HG02973 (cell line): ENCODE data around the gene TMEM176A.

ENCODE experiments used
- ATAC-seq: cut with Tn5 transposase; IDR thresholded peaks from one replicate; pipeline ENCODE4 v1.9.1; 2021; ENCODE audit warnings: moderate library complexity; ENCODE audit not compliant: unreplicated experiment

TMEM176A gene

DNA sequence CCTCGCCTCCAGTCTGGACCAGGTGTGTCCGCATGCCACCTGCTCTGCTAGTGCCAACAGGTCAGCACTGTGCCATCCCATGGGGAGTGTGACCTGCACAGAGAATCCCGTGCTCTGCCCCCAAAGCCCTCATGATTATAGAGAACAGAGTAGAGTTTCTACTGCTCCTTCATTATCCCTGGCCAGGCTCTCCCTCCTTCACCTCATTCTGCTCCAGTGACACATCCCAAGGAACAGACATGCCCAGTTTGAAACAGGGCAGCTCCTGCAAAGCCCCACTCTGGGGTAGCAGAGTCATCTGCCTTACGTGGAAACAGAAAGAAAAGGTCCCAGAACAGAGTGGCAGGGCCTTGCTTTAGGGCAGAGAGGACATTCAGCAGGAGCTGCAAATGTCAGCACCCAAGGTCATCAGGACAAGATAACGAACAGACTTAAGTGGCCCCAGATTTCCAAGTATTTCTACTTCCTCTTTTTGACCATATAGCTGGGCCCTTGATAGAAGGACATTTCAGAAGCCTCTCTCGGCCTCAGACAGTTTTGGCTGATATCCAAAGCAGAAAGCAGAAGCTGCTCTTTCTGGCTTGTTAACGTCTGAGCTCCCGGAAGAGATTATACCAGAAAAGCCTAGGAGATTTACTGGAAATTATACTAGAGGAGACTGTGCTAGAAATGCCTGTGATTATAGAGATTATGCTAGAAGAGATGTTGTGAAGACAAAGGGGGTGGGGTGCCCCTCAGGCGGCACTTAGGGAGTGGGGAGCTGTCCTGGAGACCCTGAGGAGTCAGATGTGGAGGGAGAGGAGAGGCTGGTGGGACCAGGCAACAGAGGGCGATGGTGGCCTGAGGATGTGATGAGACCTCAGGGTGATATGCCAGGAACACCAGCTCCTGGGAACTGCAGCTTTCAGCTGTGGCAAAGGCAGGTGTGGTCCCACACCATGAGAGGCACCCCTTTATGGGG is 13.0 kb upstream of the TMEM176A start:
- no peak for ATAC-seq

DNA sequence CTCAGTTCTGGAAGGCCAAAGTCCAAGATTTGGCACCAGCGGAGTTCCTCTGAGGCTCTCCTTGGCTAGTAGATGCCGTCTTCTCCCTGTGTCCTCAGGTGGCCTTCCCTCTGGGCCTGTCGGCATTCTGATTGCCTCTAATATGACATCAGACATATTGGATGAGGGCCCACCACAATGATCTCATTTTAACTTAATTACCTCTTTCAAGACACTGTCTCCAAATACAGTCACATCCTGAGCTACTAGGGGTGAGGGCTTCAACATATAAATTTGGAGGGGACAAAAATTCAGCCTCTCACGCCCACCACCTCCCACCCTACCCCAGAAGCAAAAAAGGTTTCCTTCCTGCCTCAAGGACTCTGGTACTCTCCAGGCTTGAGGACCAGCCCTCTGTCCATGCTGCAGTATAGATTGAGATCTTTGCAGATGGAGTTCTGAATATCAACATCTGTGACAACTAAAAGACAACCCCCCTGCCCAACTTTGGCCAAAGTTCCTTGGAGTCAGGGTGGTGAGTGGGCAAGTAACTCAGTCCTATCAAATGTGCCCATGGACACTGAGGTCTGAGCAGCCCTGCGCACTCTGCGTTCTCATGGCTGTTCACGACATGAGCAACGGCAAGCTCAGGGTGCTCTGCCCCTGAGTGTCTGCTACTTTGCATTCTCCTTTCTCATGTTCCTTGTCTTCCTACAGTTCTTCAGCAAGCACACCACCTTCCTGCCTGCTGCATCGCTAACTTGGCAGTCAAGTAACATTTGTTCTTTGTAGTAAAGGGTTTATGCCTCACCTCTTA is 11.9 kb upstream of the TMEM176A start:
- no peak for ATAC-seq

DNA sequence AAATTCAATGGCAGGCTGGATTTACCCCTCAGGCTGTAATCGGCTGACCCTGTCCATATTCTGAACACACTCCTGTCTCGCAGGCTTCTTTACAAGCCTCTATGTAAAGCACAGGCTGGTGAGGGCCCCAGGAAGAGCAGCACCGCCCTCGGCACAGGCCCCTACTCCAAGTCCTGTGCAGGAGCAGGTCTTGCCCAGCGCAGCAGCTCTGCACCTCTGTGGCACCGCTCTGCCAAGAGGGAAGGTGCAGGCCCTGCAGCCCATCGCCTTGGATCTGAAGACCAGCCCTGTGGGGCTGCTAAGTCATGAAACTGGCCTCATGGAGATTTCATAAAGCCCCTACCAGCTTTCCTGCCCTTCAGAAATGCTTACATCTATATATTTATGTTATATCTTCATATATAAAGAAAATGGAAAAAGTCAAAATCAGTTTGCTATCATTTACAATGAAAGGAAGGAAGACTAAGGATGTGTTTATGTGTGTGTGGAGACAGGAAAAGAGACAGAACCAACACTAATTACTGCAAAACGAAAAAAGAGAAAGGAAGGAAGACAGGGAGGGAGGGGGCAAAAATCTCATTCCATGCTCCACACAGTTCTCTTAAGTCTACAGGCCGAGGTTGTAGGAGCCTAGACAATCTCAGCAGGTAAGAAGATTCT is 10.0 kb upstream of the TMEM176A start:
- ATAC-seq: no peak

DNA sequence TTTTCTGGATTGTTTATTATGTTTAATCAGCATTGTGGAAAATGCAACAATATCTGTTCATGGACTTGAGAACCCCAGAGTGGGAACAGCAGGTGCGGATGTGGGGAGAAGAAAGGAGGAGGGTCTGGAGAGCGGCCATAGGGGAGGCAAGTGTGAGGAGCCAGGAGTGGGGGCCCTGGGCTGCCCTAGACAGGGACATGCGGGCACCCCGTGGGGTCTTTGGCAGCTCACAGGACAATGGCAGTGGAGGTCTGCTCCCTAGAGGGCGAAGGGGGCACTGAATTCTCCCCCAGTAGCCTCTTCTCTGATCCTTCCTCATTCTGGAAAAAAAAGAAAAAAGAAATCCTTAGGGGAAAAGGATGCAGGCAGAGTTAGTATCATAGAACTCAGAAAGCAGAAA is 9.3 kb upstream of the TMEM176A start:
- ATAC-seq: no peak

DNA sequence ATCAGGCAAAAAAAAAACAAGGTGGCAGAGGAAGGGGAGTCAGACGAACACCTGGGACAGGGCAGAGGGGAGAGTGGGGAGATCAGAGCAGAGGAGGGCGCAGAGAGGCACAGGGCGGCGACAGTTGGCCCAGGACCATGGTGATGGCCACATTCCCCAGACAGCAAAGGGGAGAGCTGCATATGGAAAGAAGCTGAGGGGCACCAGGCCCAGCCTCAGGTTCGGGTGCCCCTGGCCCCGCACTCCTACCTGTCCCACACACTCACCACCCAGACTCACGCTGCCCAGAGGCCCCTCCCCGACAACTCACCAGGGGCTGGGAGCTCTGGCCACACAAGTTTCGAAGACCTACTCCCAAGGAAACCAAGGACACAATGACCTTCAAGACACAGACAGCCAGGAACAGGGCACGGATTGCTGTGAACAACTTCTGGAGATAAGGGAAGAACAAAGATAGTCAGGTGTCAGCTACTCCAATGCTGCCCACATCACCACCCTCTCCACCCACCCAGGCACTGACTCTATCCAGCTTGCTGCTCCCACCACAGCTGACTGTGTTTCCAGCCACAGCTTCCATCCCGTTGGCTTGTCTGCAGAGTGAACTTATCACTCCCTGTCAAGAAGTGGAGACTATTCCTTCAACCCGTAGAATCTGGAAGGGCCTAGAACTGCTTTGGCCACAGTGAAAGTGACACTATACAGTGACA is 8.7 kb upstream of the TMEM176A start:
- ATAC-seq: no peak

DNA sequence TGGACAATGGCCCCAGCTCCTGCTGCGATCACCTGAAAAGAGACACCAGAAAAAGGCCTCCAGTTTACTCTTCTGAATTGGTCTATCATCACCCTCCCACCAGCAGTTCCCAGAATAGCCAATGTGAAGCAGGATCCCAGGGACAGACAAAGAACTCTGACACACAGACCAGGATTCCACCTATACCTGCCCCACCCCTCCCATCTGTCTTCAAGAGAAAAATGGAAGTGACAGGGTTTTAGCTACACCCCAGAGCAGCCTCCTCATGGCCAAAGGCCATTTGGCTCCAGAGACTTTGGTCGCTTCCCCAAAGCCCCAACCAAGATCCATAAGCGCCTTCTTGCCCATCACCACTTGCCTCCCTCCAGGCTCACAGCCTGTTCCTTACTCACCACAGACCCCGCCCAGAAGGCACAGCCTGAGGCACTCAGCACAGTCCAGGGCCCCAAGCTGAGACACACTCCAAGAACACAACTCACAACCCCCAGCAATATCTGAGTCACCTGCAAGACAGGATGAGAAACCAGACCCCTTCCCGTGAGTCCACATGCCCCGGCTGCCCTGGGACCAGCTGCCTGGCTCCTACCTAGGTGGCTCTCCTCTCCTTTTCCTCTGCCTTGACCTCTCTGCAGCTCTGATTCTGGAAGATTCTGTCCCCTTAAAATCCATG is 6.9 kb upstream of the TMEM176A start:
- ATAC-seq: no peak

DNA sequence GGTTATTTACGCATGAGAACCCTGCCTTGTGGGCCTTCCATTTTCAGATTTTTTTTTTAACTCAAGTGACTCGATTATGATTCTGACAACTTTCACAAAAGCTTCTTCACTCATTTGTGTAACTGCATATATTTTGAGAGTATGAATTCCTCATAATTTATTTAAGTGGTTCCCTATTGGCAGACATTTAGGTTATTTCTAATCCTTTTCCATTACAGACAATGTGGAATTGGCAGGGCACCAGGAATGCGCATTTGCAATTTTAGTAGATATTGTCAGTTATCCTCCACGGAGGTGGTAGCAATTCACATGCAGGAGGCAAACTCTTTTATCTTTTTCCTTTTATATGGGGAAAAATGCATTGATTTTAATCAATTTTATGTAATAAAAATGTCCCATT is 2.9 kb upstream of the TMEM176A start:
- ATAC-seq: no peak

DNA sequence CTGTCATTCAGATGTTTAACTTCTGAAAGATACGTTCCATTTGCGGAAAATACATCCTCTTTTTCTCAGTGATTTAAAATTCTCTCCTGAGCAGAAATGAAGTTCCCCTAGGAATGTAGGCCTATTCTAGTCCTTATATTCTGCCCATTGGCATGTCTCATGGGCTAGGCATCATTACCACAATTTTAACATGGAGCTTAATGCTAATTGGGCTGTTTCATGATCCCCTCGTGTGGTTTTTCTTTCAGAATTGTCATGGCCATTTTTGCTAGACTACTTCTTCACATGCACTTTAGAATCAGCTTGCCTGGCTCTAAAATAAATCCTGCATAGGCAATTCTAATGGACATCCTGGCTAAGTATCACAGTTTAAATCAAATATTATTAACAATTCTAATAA is 1.4 kb upstream of the TMEM176A start:
- ATAC-seq: no peak

DNA sequence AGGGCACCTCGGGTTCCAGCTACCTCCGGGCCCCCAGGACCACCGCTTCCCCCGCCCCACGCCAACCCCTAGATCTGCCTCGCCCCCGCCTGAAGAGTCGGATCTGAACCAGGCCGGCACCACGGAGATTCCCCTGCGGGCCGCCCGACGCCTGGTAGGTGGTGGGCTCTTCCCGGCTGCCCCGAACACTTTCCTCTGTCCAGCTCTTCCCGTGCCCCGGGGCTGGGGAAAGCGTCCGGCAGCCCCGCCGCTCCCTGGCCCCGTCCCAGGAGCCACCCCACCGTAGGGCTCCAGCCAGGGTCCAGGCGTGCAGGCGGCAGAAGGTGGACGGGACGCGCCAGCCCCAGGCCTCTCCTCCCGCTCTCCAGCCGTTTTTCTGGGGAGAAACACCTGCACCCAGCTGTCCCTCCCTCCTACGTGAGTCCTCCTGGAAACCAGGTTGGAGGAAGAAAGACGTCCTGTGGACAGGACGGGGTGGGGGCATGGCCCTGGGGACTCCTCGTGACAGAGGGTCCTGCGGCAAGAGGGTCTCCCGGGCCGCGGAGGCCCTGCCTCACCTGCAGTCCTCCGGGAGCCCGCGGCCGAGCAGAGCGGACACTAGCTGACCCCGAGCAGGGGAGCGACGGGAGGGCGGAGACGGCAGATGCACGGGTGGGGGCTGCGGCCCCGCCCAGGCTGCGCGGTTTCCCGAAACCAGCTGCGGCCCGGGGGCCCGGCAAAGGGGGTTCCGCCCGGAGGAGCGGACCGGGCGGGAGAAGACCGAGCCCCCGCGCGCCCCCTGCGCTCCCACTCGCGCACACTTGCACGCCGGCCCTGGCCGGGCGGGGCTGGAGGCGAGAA is 608 bp upstream of the TMEM176A start, which contains the start of gene TMEM176B:
Gene TMEM176B, minus strand, starts transcription at position 624 of the 840 bp plus-strand sequence. CDS start 3,795 bp downstream, outside the sequence.
- ATAC-seq: no peak

DNA sequence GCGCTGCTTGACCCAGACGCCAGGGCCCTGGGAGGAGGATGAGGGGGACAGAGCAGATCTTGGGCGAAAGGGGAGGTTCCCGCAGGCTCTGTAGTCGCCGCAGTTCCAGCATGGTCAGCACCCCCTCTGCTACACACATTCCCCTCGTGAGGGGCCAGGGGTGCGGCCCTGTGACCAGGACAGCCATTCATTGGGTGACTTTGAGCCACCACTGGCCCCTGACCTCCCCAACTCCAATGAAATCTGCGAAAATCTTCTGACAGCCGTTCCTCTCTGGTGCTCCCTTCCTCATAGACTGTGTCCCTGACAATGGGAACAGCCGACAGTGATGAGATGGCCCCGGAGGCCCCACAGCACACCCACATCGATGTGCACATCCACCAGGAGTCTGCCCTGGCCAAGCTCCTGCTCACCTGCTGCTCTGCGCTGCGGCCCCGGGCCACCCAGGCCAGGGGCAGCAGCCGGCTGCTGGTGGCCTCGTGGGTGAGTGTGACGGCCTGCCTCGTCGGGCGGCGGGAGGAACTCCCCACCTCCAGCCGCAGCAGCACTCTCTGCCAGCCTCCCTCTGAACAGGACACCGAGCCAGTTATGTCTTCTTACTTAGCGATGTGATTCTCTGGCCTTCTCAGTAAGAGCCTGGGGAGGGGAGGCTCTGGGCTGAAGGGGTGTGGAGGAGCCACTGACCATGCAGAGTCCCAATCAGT is 825 bp downstream of the TMEM176A start:
- ATAC-seq: no peak

DNA sequence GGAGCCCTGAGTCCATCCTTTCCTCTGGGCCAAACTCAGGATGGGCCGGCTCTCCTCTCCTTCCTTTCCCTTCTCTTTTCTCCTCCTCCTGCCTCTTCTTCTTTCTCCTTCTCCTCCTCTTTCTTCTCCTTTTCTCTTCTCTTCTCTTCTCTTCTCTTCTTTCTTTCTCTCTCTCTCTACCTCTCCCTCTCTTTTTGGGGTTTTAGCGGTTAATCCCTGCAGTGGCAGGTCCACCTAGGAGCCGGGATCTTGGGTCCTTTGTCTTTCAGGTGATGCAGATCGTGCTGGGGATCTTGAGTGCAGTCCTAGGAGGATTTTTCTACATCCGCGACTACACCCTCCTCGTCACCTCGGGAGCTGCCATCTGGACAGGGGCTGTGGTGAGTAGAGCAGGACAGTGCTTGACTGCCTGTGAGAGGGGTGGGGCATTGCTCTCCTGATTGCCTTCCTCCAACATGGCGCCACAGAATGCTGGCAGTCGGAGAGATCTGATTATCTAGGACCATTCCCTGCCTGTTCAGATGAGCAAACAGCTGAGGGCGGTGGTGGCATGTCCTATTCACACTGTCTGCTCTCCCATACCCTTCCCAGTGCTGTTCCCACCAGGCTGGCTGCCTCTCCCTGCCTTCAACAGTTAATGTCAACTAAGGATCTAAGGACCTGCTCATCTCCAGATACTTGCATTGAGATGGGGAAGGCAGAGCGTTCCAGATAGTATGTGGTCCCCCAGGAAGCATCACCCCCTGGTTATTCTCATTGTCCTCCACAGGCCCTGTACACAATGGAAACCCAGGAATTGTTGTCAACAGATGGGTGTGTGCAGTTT is 1.6 kb downstream of the TMEM176A start:
- ATAC-seq: no peak

DNA sequence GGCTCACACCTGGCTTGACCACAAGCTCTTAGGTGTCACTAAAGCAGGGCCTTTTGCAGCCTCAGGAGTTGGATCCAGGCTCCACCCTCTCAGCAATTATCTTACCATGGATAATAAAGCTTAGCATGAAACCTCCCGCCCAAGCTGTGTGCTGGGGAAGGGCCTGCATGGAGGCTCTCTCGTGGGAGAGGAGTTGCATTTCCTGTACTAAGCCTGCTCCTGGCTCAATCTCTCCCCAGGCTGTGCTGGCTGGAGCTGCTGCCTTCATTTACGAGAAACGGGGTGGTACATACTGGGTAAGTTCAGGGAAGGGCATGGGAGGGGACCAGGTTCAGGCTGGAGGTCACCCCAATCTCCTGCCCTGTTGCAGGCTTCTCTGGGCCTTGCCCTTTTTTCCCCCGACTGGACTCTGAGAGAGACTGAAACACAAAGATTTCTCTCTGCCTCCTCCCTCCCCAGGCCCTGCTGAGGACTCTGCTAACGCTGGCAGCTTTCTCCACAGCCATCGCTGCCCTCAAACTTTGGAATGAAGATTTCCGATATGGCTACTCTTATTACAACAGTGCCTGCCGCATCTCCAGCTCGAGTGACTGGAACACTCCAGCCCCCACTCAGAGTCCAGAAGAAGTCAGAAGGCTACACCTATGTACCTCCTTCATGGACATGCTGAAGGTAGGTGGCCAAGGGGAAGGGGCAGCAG is 2.7 kb downstream of the TMEM176A start:
- ATAC-seq: no peak

DNA sequence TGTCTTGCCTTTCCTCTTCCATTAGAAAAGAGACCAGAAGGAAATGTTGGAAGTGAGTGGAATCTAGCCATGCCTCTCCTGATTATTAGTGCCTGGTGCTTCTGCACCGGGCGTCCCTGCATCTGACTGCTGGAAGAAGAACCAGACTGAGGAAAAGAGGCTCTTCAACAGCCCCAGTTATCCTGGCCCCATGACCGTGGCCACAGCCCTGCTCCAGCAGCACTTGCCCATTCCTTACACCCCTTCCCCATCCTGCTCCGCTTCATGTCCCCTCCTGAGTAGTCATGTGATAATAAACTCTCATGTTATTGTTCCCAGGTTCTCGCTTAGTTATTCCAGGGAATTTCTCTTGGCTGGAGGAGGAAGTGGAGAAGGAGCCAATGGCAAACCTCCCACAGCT is 4.2 kb downstream of the TMEM176A start:
- ATAC-seq: no peak

DNA sequence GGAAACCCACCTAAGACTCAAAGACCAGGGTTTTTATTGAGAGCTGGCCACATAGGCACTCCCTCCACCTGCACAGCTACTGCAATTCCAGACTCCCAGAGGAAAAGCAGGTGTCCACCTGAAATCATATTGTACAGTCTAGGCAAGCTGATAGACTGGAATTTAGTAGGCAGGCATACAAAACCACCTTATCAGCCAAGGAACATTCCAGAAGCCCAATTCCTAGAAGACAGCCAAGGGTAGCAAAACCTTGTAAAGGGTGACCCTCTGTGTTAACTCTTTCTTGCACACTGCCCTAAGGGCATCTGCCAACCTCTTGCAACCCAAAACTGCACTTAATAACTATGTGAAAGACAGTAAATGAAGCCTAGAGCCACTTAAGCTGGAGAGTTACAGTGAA is 5.3 kb downstream of the TMEM176A start:
- ATAC-seq: no peak

DNA sequence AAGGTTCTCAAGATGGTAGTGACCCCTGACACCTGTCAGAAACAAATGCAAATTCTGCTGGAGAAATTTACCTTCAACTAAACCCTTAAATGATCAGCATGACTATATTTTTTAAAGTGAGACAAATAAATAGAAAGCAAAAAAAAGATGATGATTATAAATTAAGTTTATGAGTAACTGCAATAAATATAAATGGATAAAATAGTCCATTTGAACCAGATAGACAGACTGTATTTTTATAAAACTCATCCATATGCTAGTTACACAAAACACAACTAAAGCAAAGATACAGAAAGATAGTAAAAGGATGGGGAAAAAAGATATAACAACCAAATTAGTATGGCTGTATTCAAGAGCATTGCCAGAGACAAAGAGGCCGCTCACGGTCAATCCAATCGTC is 5.9 kb downstream of the TMEM176A start:
- ATAC-seq: no peak

DNA sequence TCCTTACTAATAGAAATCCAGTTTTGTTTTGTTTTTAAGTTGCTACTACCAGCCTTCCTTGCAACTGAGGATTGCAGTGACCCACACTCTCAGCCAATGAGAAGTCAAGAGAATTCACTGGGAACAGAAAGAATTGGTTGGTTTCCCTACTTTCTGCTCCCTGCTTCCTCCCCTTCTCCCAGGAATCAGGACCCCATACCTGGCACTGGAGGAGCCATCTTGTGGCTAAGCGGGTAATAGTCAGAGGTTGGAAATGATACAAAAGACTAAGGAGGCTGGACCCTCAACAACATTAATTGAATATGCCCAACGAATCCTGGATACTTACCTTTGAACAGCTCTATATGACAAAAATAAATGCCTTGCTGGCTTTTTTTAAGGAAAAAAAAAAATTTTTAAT is 6.3 kb downstream of the TMEM176A start:
- ATAC-seq: no peak
